Peyer's patch (tissue), 4 donors: ENCODE data around the gene S100A1.

ENCODE experiments used
- POLR2A ChIP-seq, 2 donors: fragments of 450-650 bp; IDR thresholded peaks; one replicate each; pipeline ENCODE4 v1.5.1; 2017; ENCODE audit warnings: antibody characterized with exemption in 2 of 2, mild to moderate bottlenecking in 2 of 2, moderate library complexity in 2 of 2
- TF ChIP-seq, protein P1 (sequence below), 6 experiments: fragments of 450-650 bp in 4 of 6; fragments of 200-600 bp in 2 of 6; sonication (generic) in 1 of 6; IDR thresholded peaks; one replicate each; pipeline ENCODE4 v1.5.1; 2017 to 2019; ENCODE audit warnings: antibody characterized with exemption in 6 of 6, mild to moderate bottlenecking in 3 of 6, moderate library complexity in 1 of 6

DNA sequence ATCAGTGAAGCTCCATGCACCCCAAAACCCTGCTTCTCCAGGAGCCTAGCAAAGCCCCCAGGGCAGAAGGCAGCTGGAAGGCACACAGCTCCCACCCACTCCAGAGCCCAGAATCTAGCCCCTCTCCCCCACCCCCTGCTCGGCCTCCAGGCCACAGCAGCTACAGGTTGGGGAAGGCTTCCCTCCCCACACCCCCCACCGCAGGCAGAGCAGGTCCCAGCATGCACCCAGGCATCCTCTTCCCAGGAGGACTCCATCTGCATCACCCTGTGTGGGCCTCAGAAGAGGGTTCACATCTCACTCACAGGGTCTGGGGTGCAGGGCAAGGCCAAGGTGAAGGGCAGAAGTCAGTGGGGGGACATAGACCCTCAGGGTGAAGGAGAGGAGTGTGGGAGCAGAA lies 12.8 kb upstream of the S100A1 start:
- no peak for TF ChIP-seq POLR2A (IDR thresholded peaks at IDR 0.05)
- TF ChIP-seq, protein P1, sequence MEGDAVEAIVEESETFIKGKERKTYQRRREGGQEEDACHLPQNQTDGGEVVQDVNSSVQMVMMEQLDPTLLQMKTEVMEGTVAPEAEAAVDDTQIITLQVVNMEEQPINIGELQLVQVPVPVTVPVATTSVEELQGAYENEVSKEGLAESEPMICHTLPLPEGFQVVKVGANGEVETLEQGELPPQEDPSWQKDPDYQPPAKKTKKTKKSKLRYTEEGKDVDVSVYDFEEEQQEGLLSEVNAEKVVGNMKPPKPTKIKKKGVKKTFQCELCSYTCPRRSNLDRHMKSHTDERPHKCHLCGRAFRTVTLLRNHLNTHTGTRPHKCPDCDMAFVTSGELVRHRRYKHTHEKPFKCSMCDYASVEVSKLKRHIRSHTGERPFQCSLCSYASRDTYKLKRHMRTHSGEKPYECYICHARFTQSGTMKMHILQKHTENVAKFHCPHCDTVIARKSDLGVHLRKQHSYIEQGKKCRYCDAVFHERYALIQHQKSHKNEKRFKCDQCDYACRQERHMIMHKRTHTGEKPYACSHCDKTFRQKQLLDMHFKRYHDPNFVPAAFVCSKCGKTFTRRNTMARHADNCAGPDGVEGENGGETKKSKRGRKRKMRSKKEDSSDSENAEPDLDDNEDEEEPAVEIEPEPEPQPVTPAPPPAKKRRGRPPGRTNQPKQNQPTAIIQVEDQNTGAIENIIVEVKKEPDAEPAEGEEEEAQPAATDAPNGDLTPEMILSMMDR (IDR thresholded peaks at IDR 0.05): no peak
